HepG2 (cell line): ENCODE measurements around the gene RSKR. TPM values are rescaled to one million over a fixed set of nuclear protein-coding genes. Genes with fewer than 3 reads are reported as not detected.

Source experiments
- ATAC-seq: fragments of 200-7000 bp; cut with Tn5 transposase; 3 replicates; pipeline ENCODE4 v1.9.1; 2020; ENCODE audit warnings: mild to moderate bottlenecking, moderate library complexity
- BruUV-seq: library from RNA; stranded (reverse); fragments of 400-500 nt; replicated peaks from 2 replicates; lab custom pipeline; 2021; lab: Mats Ljungman, UMichigan
- CTCF ChIA-PET: fragments of 300-600 bp; formaldehyde crosslinking; extraction: SDS; loops from one replicate; lab custom pipeline; 2021; ENCODE audit warnings: low total read pairs, inconsistent platforms, low intra/inter-chr PET ratio; lab: Yijun Ruan, JAX
- POLR2A ChIA-PET: fragments of 350-600 bp; sonication (Branson Sonifier 250); formaldehyde crosslinking; loops from one replicate; lab custom pipeline; 2020; ENCODE audit warnings: antibody characterized with exemption, inconsistent platforms; lab: Yijun Ruan, JAX
- DNase-seq: peaks from one replicate; pipeline ENCODE4 v3.0.0-alpha.2; 2015; ENCODE audit warnings: low spot score
- FAIRE-seq: peaks from 3 replicates; lab custom pipeline; 2011; peaks lifted over from hg19 to GRCh38; lab: Jason Lieb, UNC
- H2AFZ ChIP-seq: one replicate; pipeline ENCODE4 v1.6.1; 2011; ENCODE audit warnings: low read length, inconsistent platforms
- H3K27ac ChIP-seq: fragments of 300-600 bp; 3 replicates; pipeline ENCODE4 v1.8.0; 2011; ENCODE audit warnings: mixed run types, mild to moderate bottlenecking, mixed read lengths, low read length, inconsistent platforms; ENCODE audit not compliant: insufficient read depth; ENCODE audit errors: extremely low read length
- H3K27me3 ChIP-seq, 2 experiments: fragments of 200-600 bp in 1 of 2; 2 replicates in 1 of 2; 3 replicates in 1 of 2; pipeline versions ENCODE4 v1.6.0 to v1.8.0; 2011; ENCODE audit warnings: low read length in 2 of 2, mild to moderate bottlenecking in 2 of 2, moderate library complexity in 2 of 2, inconsistent platforms in 1 of 2; ENCODE audit not compliant: insufficient read depth in 2 of 2, control insufficient read depth in 1 of 2
- H3K36me3 ChIP-seq, 2 experiments: fragments of 200-600 bp in 1 of 2; replicated peaks in 1 of 2; 2 replicates in 1 of 2; 3 replicates in 1 of 2; pipeline versions ENCODE4 v1.5.1 to v1.8.0; 2011; ENCODE audit warnings: low read length in 2 of 2, inconsistent platforms in 1 of 2; ENCODE audit not compliant: insufficient read depth in 2 of 2, control insufficient read depth in 1 of 2
- H3K4me1 ChIP-seq: 2 replicates; pipeline ENCODE4 v1.5.1; 2012; ENCODE audit warnings: low read length, inconsistent platforms; ENCODE audit not compliant: insufficient read depth
- H3K4me2 ChIP-seq: 2 replicates; pipeline ENCODE4 v1.6.0; 2011; ENCODE audit warnings: low read depth, low read length, inconsistent platforms
- H3K4me3 ChIP-seq, 3 experiments: fragments of 200-600 bp in 1 of 3; sonication (generic), shearing (Covaris generic) in 1 of 3; replicated peaks in 1 of 3; 2 replicates each; pipeline ENCODE4 v1.5.1; 2011 to 2016; ENCODE audit warnings: low read length in 3 of 3, inconsistent platforms in 2 of 3, low read depth in 2 of 3, mild to moderate bottlenecking in 2 of 3, control low read depth in 1 of 3, mixed read lengths in 1 of 3; ENCODE audit not compliant: insufficient read depth in 1 of 3
- H3K79me2 ChIP-seq: one replicate; pipeline ENCODE4 v1.6.1; 2011; ENCODE audit warnings: low read length, inconsistent platforms; ENCODE audit not compliant: insufficient read depth
- H3K9ac ChIP-seq: 2 replicates; pipeline ENCODE4 v1.6.0; 2011; ENCODE audit warnings: mild to moderate bottlenecking, low read depth, low read length, inconsistent platforms; ENCODE audit not compliant: insufficient read depth
- H3K9me3 ChIP-seq: 2 replicates; pipeline ENCODE4 v1.5.1; 2012; ENCODE audit warnings: mild to moderate bottlenecking, low read length
- H4K20me1 ChIP-seq: 2 replicates; pipeline ENCODE4 v1.6.0; 2011; ENCODE audit warnings: inconsistent platforms, mild to moderate bottlenecking, low read length, moderate library complexity; ENCODE audit not compliant: insufficient read depth
- FOSL2 ChIP-seq: sonication (generic); formaldehyde crosslinking; IDR thresholded peaks from 2 replicates; pipeline ENCODE4 v1.4.0; 2020; ENCODE audit warnings: missing genetic modification reagents
- HNF4G ChIP-seq, 2 experiments: sonication (generic) in 1 of 2; formaldehyde crosslinking in 1 of 2; IDR thresholded peaks; 2 replicates each; pipeline versions ENCODE4 v1.4.0 to v1.6.1; 2011 to 2020; ENCODE audit warnings: borderline replicate concordance in 2 of 2, low read depth in 2 of 2, mild to moderate bottlenecking in 2 of 2, low read length in 1 of 2, missing genetic modification reagents in 1 of 2, moderate library complexity in 1 of 2
- PHF21A ChIP-seq: sonication (generic); formaldehyde crosslinking; IDR thresholded peaks from 2 replicates; pipeline ENCODE4 v1.5.0; 2020; ENCODE audit warnings: mild to moderate bottlenecking, missing genetic modification reagents
- SCMH1 ChIP-seq: sonication (generic); formaldehyde crosslinking; IDR thresholded peaks from 2 replicates; pipeline ENCODE4 v1.9.0; 2021; ENCODE audit warnings: missing genetic modification reagents, mild to moderate bottlenecking, borderline replicate concordance
- TMF1 ChIP-seq: sonication (generic); formaldehyde crosslinking; IDR thresholded peaks from 2 replicates; pipeline ENCODE4 v1.8.1; 2022; ENCODE audit warnings: low read depth, missing genetic modification reagents
- TOPORS ChIP-seq: sonication (generic); formaldehyde crosslinking; IDR thresholded peaks from 2 replicates; pipeline ENCODE4 v1.8.0; 2023; ENCODE audit warnings: mild to moderate bottlenecking, missing genetic modification reagents
- ZNF17 ChIP-seq: sonication (generic); formaldehyde crosslinking; IDR thresholded peaks from 2 replicates; pipeline ENCODE4 v1.5.0; 2020; ENCODE audit warnings: mild to moderate bottlenecking, missing genetic modification reagents
- ZNF891 ChIP-seq: sonication (generic); formaldehyde crosslinking; IDR thresholded peaks from 2 replicates; pipeline ENCODE4 v1.5.0; 2020; ENCODE audit warnings: mild to moderate bottlenecking, missing genetic modification reagents
- WGBS: methylation state at CpG from one replicate; pipeline ENCODE4 v1.1.6; 2017; ENCODE audit warnings: low lambda C conversion rate; 5-methylcytosine and 5-hydroxymethylcytosine counted together
- in situ Hi-C: cut with HindIII; loops from 2 replicates; pipeline ENCODE4 v1.10.0; 2017; ENCODE audit warnings: low pct_unique_long_range_greater_than_20kb; ENCODE audit not compliant: extremely low pct_ligation_motif_present
- intact Hi-C: fragments of 100-400 bp; cut with micrococcal nuclease; formaldehyde crosslinking; loops from one replicate; pipeline ENCODE4 v1.10.0; 2022; ENCODE audit not compliant: unreplicated experiment
- polyA plus RNA-seq, 8 experiments: library from polyadenylated mRNA; depleted of rRNA in 3 of 8; stranded (reverse) in 7 of 8; unstranded in 1 of 8; fragments of >200 nt; fragmentation: Illumina TruSeq in 4 of 8; extraction: Trizol in 4 of 8; gene quantifications; 2 replicates each; pipeline versions ENCODE4 v1.2.1 to v1.2.3, GENCODE V29; 2011 to 2016; ENCODE audit warnings: low read depth in 4 of 8, missing spikeins in 1 of 8, mixed read lengths in 1 of 8; ENCODE audit not compliant: insufficient read depth in 1 of 8
- total RNA-seq, 5 experiments: library from RNA; depleted of rRNA; stranded (reverse); fragments of >200 nt; fragmentation: Illumina TruSeq; extraction: Trizol; gene quantifications; 2 replicates each; pipeline ENCODE4 v1.2.3, GENCODE V29; 2016; ENCODE audit warnings: low read depth in 1 of 5
- TF ChIP-seq, protein P1 (sequence below): sonication (generic); formaldehyde crosslinking; IDR thresholded peaks from 2 replicates; pipeline ENCODE4 v1.9.0; 2021; ENCODE audit warnings: missing genetic modification reagents, mild to moderate bottlenecking, borderline replicate concordance
- TF ChIP-seq, protein P2 (sequence below): sonication (generic); formaldehyde crosslinking; IDR thresholded peaks from 2 replicates; pipeline ENCODE4 v1.8.0; 2022; ENCODE audit warnings: missing genetic modification reagents, low read depth, mild to moderate bottlenecking, borderline replicate concordance

Gene RSKR
- total and polyA plus RNA-seq, 2 of the 13 experiments (the other 11 are each of a cell fraction or from before 2014, with no cell fraction given): 5.0 to 10.4 TPM

DNA sequence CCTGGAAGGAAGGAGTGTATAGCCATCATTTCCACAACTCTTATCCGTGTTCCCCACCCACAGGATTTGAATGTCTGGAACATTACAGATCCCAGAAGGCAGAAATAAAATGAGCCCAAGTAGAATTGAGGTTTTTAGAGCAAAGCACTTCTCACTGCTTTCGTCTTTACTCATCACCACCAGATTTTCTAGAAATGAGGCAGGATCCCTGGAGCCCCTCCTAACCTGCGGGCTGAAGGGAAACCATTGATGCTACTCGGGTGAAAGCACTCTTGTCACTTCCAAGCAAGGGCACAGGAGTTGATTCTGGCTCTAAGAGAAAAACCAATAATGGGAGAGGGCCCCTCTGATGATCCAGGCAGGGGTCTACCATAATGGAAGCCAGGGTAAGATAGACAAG lies 34.5 kb downstream of the RSKR start:
- Histone ChIP-seq H3K4me3 (no peak overlapping the region), H3K4me1 (peaks cover 26% of the 10 kb centered on the region), H3K79me2 (peaks cover 4% of the 10 kb centered on the region), H2AFZ (no peak overlapping the region), H3K27me3 (no peaks in the 10 kb centered on the region), H3K9ac (no peak overlapping the region), H3K36me3 (peaks cover 32 to 66% of the 10 kb centered on the region in 2 experiments), H3K9me3 (no peaks in the 10 kb centered on the region), H3K27ac (no peak overlapping the region), H3K4me2 (no peak overlapping the region), H4K20me1 (no peaks in the 10 kb centered on the region)
- intact Hi-C loops (no loop called here), in situ Hi-C loops (no loop called here)
- no TSS peak for BruUV-seq
- ChIA-PET POLR2A (no interaction called here), CTCF (no interaction called here)
- no peak for DNase-seq
- no peak for TF ChIP-seq TMF1 (CRISPR knock-in tag)
- TF ChIP-seq, protein P1, sequence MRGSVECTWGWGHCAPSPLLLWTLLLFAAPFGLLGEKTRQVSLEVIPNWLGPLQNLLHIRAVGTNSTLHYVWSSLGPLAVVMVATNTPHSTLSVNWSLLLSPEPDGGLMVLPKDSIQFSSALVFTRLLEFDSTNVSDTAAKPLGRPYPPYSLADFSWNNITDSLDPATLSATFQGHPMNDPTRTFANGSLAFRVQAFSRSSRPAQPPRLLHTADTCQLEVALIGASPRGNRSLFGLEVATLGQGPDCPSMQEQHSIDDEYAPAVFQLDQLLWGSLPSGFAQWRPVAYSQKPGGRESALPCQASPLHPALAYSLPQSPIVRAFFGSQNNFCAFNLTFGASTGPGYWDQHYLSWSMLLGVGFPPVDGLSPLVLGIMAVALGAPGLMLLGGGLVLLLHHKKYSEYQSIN (CRISPR knock-in tag): no peak
- no peak for TF ChIP-seq PHF21A
- TF ChIP-seq, protein P2, sequence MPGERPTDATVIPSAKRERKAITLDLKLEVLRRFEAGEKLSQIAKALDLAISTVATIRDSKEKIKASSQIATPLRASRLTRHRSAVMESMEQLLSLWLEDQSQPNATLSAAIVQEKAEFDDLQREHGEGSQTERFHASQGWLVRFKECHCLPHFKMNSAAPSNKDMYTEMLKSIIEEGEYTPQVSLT (CRISPR knock-in tag): no peak
- no peak for TF ChIP-seq SCMH1
- TF ChIP-seq FOSL2: no peak
- no peak for TF ChIP-seq TOPORS (CRISPR knock-in tag)
- TF ChIP-seq ZNF17 (CRISPR knock-in tag): no peak
- no peak for TF ChIP-seq ZNF891
- no peak for TF ChIP-seq HNF4G (IDR thresholded peaks at IDR 0.05; ENCODE audit: borderline replicate concordance, low read depth, low read length)
- no peak for TF ChIP-seq HNF4G (CRISPR knock-in tag; IDR thresholded peaks at IDR 0.05; ENCODE audit: borderline replicate concordance, low read depth)
- no peak for ATAC-seq
- no peak for FAIRE-seq
- 92% methylated on average over 4 of the region's 4 CpGs for WGBS
